Trophoblast cell (in vitro differentiated cells and primary cell): Measurements from ENCODE around the gene SLC12A3.
A peak's percentile ranks its signal among the peaks of the same experiment; 100 is the strongest.
"Not testable (repeated sequence)": the region's sequence is repeated elsewhere in the genome, so short reads cannot be mapped to it uniquely, and the experiment has no call there.

ENCODE experiments used
- DNase-seq, 2 donors: peaks; one replicate each; pipeline ENCODE4 v3.0.0-alpha.2; 2016
- H2AFZ ChIP-seq: 2 replicates; pipeline ENCODE4 v1.6.1; 2013; ENCODE audit warnings: low read length, moderate library complexity, mild to moderate bottlenecking; ENCODE audit not compliant: insufficient read depth, poor library complexity
- H2AK5ac ChIP-seq: 2 replicates; pipeline ENCODE4 v1.6.1; 2013; ENCODE audit warnings: mild to moderate bottlenecking, low read length
- H2BK120ac ChIP-seq: 2 replicates; pipeline ENCODE4 v1.6.1; 2013; ENCODE audit warnings: low read length, mild to moderate bottlenecking, moderate library complexity; ENCODE audit not compliant: insufficient read depth, poor library complexity
- H2BK12ac ChIP-seq: 2 replicates; pipeline ENCODE4 v1.6.1; 2013; ENCODE audit warnings: mild to moderate bottlenecking, low read length, moderate library complexity
- H2BK5ac ChIP-seq: 2 replicates; pipeline ENCODE4 v1.6.1; 2013; ENCODE audit warnings: low read length, low read depth, moderate library complexity, mild to moderate bottlenecking; ENCODE audit not compliant: poor library complexity
- H3K14ac ChIP-seq: 2 replicates; pipeline ENCODE4 v1.6.1; 2013; ENCODE audit warnings: mild to moderate bottlenecking, low read length
- H3K18ac ChIP-seq: 2 replicates; pipeline ENCODE4 v1.6.1; 2013; ENCODE audit warnings: mild to moderate bottlenecking, low read length
- H3K23ac ChIP-seq: 2 replicates; pipeline ENCODE4 v1.6.1; 2013; ENCODE audit warnings: low read length
- H3K27ac ChIP-seq: 2 replicates; pipeline ENCODE4 v1.5.1; 2013; ENCODE audit warnings: low read depth, mild to moderate bottlenecking, inconsistent platforms, low read length, moderate library complexity
- H3K27me3 ChIP-seq: 2 replicates; pipeline ENCODE4 v1.6.1; 2013; ENCODE audit warnings: inconsistent platforms, mild to moderate bottlenecking, low read length, moderate library complexity; ENCODE audit not compliant: insufficient read depth
- H3K36me3 ChIP-seq, 2 experiments: 1 replicate in 1 of 2; 2 replicates in 1 of 2; pipeline ENCODE4 v1.6.1; 2013; ENCODE audit warnings: low read length in 2 of 2, mild to moderate bottlenecking in 2 of 2, moderate library complexity in 1 of 2; ENCODE audit not compliant: insufficient read depth in 2 of 2, control insufficient read depth in 1 of 2
- H3K4ac ChIP-seq: 2 replicates; pipeline ENCODE4 v1.6.1; 2013; ENCODE audit warnings: low read depth, mild to moderate bottlenecking, low read length, moderate library complexity
- H3K4me1 ChIP-seq, 2 experiments: 1 replicate in 1 of 2; 2 replicates in 1 of 2; pipeline ENCODE4 v1.6.1; 2013; ENCODE audit warnings: low read length in 2 of 2, mild to moderate bottlenecking in 2 of 2, moderate library complexity in 1 of 2; ENCODE audit not compliant: insufficient read depth in 2 of 2, control insufficient read depth in 1 of 2
- H3K4me2 ChIP-seq: 2 replicates; pipeline ENCODE4 v1.6.1; 2013; ENCODE audit warnings: inconsistent platforms, mild to moderate bottlenecking, low read length, moderate library complexity
- H3K4me3 ChIP-seq: 2 replicates; pipeline ENCODE4 v1.5.1; 2013; ENCODE audit warnings: mild to moderate bottlenecking, low read depth, low read length, inconsistent platforms
- H3K79me1 ChIP-seq: one replicate; pipeline ENCODE4 v1.6.1; 2013; ENCODE audit warnings: low read length
- H3K79me2 ChIP-seq: 2 replicates; pipeline ENCODE4 v1.6.1; 2013; ENCODE audit warnings: low read length, mild to moderate bottlenecking; ENCODE audit not compliant: control insufficient read depth, insufficient read depth, poor library complexity
- H3K9ac ChIP-seq: 2 replicates; pipeline ENCODE4 v1.6.1; 2013; ENCODE audit warnings: mild to moderate bottlenecking, low read length
- H3K9me3 ChIP-seq: 2 replicates; pipeline ENCODE4 v1.6.1; 2013; ENCODE audit warnings: low read depth, mild to moderate bottlenecking, control low read depth, inconsistent platforms, low read length; ENCODE audit not compliant: insufficient read depth
- H4K12ac ChIP-seq: 2 replicates; pipeline ENCODE4 v1.6.1; 2013; ENCODE audit warnings: low read depth, mild to moderate bottlenecking, low read length, moderate library complexity
- H4K8ac ChIP-seq: 2 replicates; pipeline ENCODE4 v1.6.1; 2013; ENCODE audit warnings: low read depth, mild to moderate bottlenecking, low read length, moderate library complexity
- H4K91ac ChIP-seq: one replicate; pipeline ENCODE4 v1.6.1; 2013; ENCODE audit warnings: low read depth, mild to moderate bottlenecking, low read length, moderate library complexity
- WGBS: extraction: QIAGEN DNeasy Blood & Tissue Kit; methylation state at CpG from one replicate; pipeline ENCODE4 v1.1.7; 2013; ENCODE audit warnings: missing lambda C conversion rate; ENCODE audit not compliant: insufficient read length, insufficient coverage; ENCODE audit errors: extremely low coverage; 5-methylcytosine and 5-hydroxymethylcytosine counted together

Gene SLC12A3

DNA sequence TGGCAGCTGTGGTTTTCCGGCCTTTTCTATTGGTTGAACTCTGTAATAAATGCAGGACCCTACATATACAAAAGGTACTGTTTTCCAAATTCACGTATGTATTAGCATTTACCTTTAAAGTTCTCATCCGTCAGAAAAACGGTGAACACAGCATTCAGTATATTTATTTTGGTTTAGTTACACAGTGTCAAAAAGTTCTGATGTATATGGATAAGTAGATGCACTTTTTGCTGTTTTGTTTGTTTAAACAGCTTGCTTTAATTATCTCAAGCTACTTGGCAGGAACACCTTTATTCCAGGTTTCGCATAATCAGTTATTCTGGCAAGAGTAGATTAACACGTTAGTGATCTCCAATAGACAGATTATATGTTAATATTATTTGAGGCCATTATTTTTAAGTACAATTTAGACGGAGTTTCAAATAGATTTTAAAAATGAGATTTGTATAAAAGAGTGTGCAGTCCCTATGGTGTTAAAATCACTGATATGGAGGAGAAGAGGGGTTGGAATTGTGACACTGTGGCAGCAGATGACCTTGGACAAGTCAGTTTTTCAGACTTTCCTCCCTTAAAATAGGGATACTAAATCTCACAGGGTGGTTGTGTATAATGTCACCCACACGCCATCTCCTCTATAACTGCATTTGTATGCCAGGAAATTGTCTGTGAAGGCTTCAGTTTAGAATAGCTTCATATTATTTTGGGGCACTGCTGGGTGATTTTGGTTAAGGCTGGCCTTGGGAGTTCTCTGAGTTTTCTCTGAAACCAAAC, 69.0 kb downstream of the SLC12A3 start:
- H3K79me2 ChIP-seq = peaks cover 12% of the 10 kb centered on the region
- H4K8ac ChIP-seq = no peak overlapping the region
- H3K27ac ChIP-seq = no peak overlapping the region
- no peak overlapping the region for H2AK5ac ChIP-seq
- H3K4ac ChIP-seq = peak overlapping the region; percentile 49
- no peak overlapping the region for H2BK120ac ChIP-seq
- no peak overlapping the region for H3K4me3 ChIP-seq
- no peaks in the 10 kb centered on the region for H3K27me3 ChIP-seq
- no peak overlapping the region for H3K18ac ChIP-seq
- no peak overlapping the region for H3K14ac ChIP-seq
- peak overlapping the region; percentile 42 for H3K4me2 ChIP-seq
- no peak overlapping the region for H2BK5ac ChIP-seq
- WGBS = 100% methylated on average over 1 of the region's 8 CpGs
- H3K36me3 ChIP-seq = peaks cover 15 to 19% of the 10 kb centered on the region in 2 experiments
- H3K79me1 ChIP-seq = peaks cover 15% of the 10 kb centered on the region
- no peak overlapping the region for H4K91ac ChIP-seq
- no peaks in the 10 kb centered on the region for H3K9me3 ChIP-seq
- H2AFZ ChIP-seq = no peak overlapping the region
- no peak overlapping the region for H4K12ac ChIP-seq
- no peak overlapping the region for H3K9ac ChIP-seq
- peaks cover 3 to 8% of the 10 kb centered on the region in 2 experiments for H3K4me1 ChIP-seq
- no peak for DNase-seq
- H3K23ac ChIP-seq = no peak overlapping the region
- no peak overlapping the region for H2BK12ac ChIP-seq

DNA sequence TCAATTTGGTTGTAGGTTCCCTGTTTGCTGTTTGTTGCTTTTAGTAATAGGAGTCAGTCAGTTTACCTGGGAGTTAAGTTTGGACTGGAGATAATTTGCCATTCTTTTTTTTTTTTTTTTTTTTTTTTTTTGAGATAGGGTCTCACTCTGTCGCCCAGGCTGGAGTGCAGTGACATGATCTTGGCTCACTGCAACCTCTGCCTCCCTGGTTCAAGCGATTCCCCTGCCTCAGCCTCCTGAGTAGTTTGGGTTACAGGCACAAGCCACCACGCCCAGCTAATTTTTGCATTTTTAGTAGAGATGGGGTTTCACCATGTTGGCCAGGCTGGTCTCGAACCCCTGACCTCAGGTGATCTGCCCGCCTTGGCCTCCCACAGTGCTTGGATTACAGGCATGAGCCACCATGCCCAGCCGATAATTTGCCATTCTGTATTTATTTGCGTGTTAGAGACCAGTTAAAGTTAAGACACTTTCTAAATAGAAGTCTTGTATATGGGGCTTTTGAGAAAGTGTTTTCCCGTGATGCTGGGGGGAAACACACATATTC, 69.7 kb downstream of the SLC12A3 start:
- H3K9ac ChIP-seq = not testable (repeated sequence)
- no CpG with 5 or more reads among the region's 8 CpGs for WGBS
- peaks cover 17 to 23% of the 10 kb centered on the region in 2 experiments for H3K36me3 ChIP-seq

DNA sequence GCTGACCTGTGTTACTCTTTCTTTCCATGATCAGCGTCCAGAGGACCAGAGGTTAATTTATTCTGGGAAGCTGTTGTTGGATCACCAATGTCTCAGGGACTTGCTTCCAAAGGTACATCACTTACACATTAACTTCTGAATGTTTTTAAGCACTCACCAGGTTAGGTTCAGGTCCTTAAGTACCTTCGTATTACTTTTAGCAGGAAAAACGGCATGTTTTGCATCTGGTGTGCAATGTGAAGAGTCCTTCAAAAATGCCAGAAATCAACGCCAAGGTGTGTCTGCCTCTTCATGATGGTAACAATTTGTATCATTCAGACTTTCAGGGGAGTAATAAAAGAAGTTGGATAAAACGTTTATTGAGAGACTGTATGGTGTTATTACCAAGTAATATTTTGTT, 70.2 kb downstream of the SLC12A3 start:
- no peak overlapping the region for H3K14ac ChIP-seq
- peaks cover 3 to 8% of the 10 kb centered on the region in 2 experiments for H3K4me1 ChIP-seq
- no peak overlapping the region for H2AK5ac ChIP-seq
- H3K18ac ChIP-seq = no peak overlapping the region
- no peak overlapping the region for H4K8ac ChIP-seq
- H3K27ac ChIP-seq = no peak overlapping the region
- no peak overlapping the region for H2BK120ac ChIP-seq
- H3K36me3 ChIP-seq = peaks cover 21 to 28% of the 10 kb centered on the region in 2 experiments
- H2AFZ ChIP-seq = no peak overlapping the region
- DNase-seq = peak in 1 of 2 donors; percentile 27
- H3K9ac ChIP-seq = no peak overlapping the region
- H3K79me2 ChIP-seq = peaks cover 12% of the 10 kb centered on the region
- WGBS = no CpG with 5 or more reads among the region's 5 CpGs
- H3K9me3 ChIP-seq = no peaks in the 10 kb centered on the region
- no peak overlapping the region for H2BK12ac ChIP-seq
- no peak overlapping the region for H2BK5ac ChIP-seq
- H3K4ac ChIP-seq = no peak overlapping the region
- H3K23ac ChIP-seq = no peak overlapping the region
- H3K27me3 ChIP-seq = no peaks in the 10 kb centered on the region
- no peak overlapping the region for H4K12ac ChIP-seq
- H3K4me3 ChIP-seq = no peak overlapping the region
- no peak overlapping the region for H3K4me2 ChIP-seq
- no peak overlapping the region for H4K91ac ChIP-seq
- H3K79me1 ChIP-seq = peaks cover 15% of the 10 kb centered on the region

More for the DNA sequence above, 69.7 kb downstream of the SLC12A3 start:
- H3K4me3 ChIP-seq, DNase-seq, H3K4me1 ChIP-seq, H4K12ac ChIP-seq, H3K18ac ChIP-seq, H2BK12ac ChIP-seq, H2BK120ac ChIP-seq, H3K27ac ChIP-seq, H4K8ac ChIP-seq, H2AFZ ChIP-seq, H3K9me3 ChIP-seq, H4K91ac ChIP-seq, H3K4ac ChIP-seq, H3K23ac ChIP-seq, H2BK5ac ChIP-seq, H3K27me3 ChIP-seq, H3K14ac ChIP-seq, H2AK5ac ChIP-seq: not testable (repeated sequence)
- Histone ChIP-seq H3K79me2 (peaks cover 12% of the 10 kb centered on the region), H3K4me2 (peak overlapping the region; percentile 42), H3K79me1 (peaks cover 15% of the 10 kb centered on the region)

DNA sequence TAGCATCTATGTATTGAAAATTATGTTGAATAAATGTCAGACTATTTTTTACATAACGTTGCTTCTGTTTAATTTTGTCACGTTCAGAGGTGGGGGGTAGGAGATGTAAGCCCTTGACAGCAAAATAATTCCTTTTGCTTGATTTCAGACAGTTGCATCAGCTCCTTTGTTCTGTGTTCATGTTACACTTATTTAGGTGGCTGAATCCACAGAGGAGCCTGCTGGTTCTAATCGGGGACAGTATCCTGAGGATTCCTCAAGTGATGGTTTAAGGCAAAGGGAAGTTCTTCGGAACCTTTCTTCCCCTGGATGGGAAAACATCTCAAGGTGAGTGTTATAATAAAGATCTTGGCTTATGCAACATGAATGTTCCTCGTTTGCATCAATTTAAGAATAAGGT, 71.5 kb downstream of the SLC12A3 start:
- H3K9me3 ChIP-seq = no peaks in the 10 kb centered on the region
- H4K8ac ChIP-seq = no peak overlapping the region
- H3K4me3 ChIP-seq = no peak overlapping the region
- H3K27ac ChIP-seq = no peak overlapping the region
- H3K23ac ChIP-seq = no peak overlapping the region
- DNase-seq = peak in 1 of 2 donors; percentile 11
- H3K4me2 ChIP-seq = no peak overlapping the region
- no peak overlapping the region for H3K18ac ChIP-seq
- no peaks in the 10 kb centered on the region for H3K27me3 ChIP-seq
- H3K14ac ChIP-seq = no peak overlapping the region
- no peak overlapping the region for H2BK5ac ChIP-seq
- peaks cover 11% of the 10 kb centered on the region for H3K79me2 ChIP-seq
- H3K36me3 ChIP-seq = peaks cover 29 to 39% of the 10 kb centered on the region in 2 experiments
- no peak overlapping the region for H2BK12ac ChIP-seq
- no peak overlapping the region for H2AK5ac ChIP-seq
- WGBS = no CpG with 5 or more reads among the region's 5 CpGs
- H3K79me1 ChIP-seq = peaks cover 11% of the 10 kb centered on the region
- H3K9ac ChIP-seq = no peak overlapping the region
- H3K4ac ChIP-seq = no peak overlapping the region
- no peak overlapping the region for H2BK120ac ChIP-seq
- no peak overlapping the region for H2AFZ ChIP-seq
- H4K91ac ChIP-seq = no peak overlapping the region
- no peak overlapping the region for H4K12ac ChIP-seq
- H3K4me1 ChIP-seq = peaks cover 2 to 4% of the 10 kb centered on the region in 2 experiments
